ENCODE measurements around the gene RAB11FIP4. TPM values are rescaled to one million over a fixed set of nuclear protein-coding genes. Genes with fewer than 3 reads are reported as not detected.

RAB11FIP4 gene
- total RNA-seq, 1 donor from 2014 or later = 1.8 TPM

GRCh38 chr17:31480904-31481782 lies 89.7 kb downstream of the RAB11FIP4 start:
- DNase-seq (ENCODE audit: low spot score) = no peak

GRCh38 chr17:31481783-31482081 lies 90.3 kb downstream of the RAB11FIP4 start:
- DNase-seq (ENCODE audit: low spot score) = no peak

- no peak for DNase-seq (ENCODE audit: low spot score)
Observed at GRCh38 chr17:31484821-31485220, 93.3 kb downstream of the RAB11FIP4 start.

GRCh38 chr17:31486351-31487062 lies 95.0 kb downstream of the RAB11FIP4 start:
- no peak for DNase-seq (ENCODE audit: low spot score)

GRCh38 chr17:31487063-31487647 lies 95.7 kb downstream of the RAB11FIP4 start:
- DNase-seq (ENCODE audit: low spot score) = no peak

GRCh38 chr17:31487648-31488263 lies 96.3 kb downstream of the RAB11FIP4 start:
- DNase-seq (ENCODE audit: low spot score) = peak; percentile 96

GRCh38 chr17:31488264-31488981 lies 96.9 kb downstream of the RAB11FIP4 start:
- DNase-seq (ENCODE audit: low spot score) = no peak

- no peak for DNase-seq (ENCODE audit: low spot score)
Observed at GRCh38 chr17:31488982-31489294, 97.5 kb downstream of the RAB11FIP4 start.

GRCh38 chr17:31489295-31490018 lies 98.0 kb downstream of the RAB11FIP4 start:
- no peak for DNase-seq (ENCODE audit: low spot score)

- no peak for DNase-seq (ENCODE audit: low spot score)
Observed at GRCh38 chr17:31490019-31490650, 98.7 kb downstream of the RAB11FIP4 start.

- no peak for DNase-seq (ENCODE audit: low spot score)
Observed at GRCh38 chr17:31490671-31491375, 99.3 kb downstream of the RAB11FIP4 start.

- DNase-seq (ENCODE audit: low spot score) = no peak
Observed at GRCh38 chr17:31491376-31492131, 100.1 kb downstream of the RAB11FIP4 start.

- no peak for DNase-seq (ENCODE audit: low spot score)
Observed at GRCh38 chr17:31492206-31492605, 100.7 kb downstream of the RAB11FIP4 start.

GRCh38 chr17:31492880-31493655 lies 101.6 kb downstream of the RAB11FIP4 start:
- no peak for DNase-seq (ENCODE audit: low spot score)

- DNase-seq (ENCODE audit: low spot score) = no peak
Observed at GRCh38 chr17:31493656-31494155, 102.2 kb downstream of the RAB11FIP4 start.

GRCh38 chr17:31494259-31495021 lies 103.0 kb downstream of the RAB11FIP4 start:
- no peak for DNase-seq (ENCODE audit: low spot score)
